Measurements from ENCODE around the gene TBXAS1. TPM values are rescaled to one million over a fixed set of nuclear protein-coding genes. Genes with fewer than 3 reads are reported as not detected.

TBXAS1 gene
- total RNA-seq, 2 donors from 2014 or later = 3.6 to 10.6 TPM

DNA sequence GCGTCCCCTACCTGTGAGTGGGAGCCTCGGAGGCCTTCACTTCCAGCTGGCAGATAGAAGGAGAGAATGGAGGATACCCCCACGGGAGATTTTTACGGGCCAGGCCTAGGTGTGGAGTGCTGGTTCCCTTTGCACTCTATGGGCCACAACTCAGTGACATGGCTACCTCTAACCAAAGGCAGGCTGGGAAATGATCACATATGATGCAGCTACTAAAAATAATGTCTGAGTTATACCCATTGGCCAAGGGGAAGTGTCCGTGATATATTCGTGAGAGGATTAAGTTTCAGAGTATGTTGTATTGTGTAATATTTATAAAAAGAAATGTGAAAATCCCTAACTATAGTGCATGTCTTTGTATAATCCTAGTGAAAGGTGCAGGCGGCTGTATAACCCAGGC, 37.7 kb upstream of the TBXAS1 start:
- ATAC-seq = no peak
- TF ChIP-seq POLR2A (IDR thresholded peaks at IDR 0.05) = no peak
- TF ChIP-seq, protein P1, sequence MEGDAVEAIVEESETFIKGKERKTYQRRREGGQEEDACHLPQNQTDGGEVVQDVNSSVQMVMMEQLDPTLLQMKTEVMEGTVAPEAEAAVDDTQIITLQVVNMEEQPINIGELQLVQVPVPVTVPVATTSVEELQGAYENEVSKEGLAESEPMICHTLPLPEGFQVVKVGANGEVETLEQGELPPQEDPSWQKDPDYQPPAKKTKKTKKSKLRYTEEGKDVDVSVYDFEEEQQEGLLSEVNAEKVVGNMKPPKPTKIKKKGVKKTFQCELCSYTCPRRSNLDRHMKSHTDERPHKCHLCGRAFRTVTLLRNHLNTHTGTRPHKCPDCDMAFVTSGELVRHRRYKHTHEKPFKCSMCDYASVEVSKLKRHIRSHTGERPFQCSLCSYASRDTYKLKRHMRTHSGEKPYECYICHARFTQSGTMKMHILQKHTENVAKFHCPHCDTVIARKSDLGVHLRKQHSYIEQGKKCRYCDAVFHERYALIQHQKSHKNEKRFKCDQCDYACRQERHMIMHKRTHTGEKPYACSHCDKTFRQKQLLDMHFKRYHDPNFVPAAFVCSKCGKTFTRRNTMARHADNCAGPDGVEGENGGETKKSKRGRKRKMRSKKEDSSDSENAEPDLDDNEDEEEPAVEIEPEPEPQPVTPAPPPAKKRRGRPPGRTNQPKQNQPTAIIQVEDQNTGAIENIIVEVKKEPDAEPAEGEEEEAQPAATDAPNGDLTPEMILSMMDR (IDR thresholded peaks at IDR 0.05) = no peak
- H3K4me3 ChIP-seq = no peak overlapping the region
- H3K9me3 ChIP-seq = no peaks in the 10 kb centered on the region
- no peak overlapping the region for H3K27ac ChIP-seq
- intact Hi-C loops (cut with DNase I) = no loop called here
- no peaks in the 10 kb centered on the region for H3K36me3 ChIP-seq (replicated peaks in 1 of 2; ENCODE audit: insufficient read depth in 1 of 2, low read depth in 2 of 2)
- H3K27me3 ChIP-seq = no peaks in the 10 kb centered on the region
- 82 to 88% methylated on average over 7 of the region's 7 CpGs for WGBS, 2 donors
- no peak for DNase-seq
- no peaks in the 10 kb centered on the region for H3K4me1 ChIP-seq

DNA sequence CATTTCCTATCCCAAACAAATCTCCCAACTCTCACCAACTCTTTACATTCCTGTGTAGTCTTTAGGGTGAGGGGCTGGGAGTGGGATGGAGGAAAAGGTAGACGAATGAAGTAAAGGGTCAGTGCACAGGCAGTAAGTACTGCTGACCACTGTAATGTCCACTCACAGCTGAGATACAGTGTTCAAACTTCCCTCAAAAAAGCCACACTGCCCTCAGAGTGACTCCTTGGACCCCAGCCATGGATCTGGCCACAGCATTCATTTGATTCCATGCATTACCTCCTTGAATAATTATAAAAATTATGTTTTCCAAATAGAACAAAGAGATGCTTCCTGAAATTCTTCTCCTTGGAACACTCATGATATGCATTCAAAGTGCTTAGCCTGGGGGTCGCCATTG, 31.5 kb upstream of the TBXAS1 start:
- 82 to 85% methylated on average over 2 of the region's 2 CpGs for WGBS, 2 donors
- H3K9me3 ChIP-seq = no peaks in the 10 kb centered on the region
- intact Hi-C loops (cut with DNase I) = no loop called here

DNA sequence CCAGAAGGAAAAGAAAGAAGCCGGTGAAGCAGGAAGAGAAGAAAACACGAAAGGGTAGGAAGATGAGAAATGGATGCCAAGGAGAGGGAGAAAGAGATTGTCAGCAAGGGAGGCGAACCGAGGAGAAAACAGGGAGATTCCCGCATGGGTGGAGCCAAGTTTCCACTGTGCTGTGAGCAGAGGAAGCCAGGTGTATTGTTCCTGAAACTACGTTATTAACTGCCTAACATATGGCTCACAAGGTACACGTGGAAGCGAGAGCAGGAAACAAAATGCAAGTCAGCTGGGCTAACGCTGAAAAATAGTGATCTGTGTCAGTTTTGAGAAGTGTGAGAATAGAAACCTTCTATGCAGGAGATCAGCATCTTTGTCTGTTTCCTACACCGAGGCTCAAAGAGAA, 30.8 kb upstream of the TBXAS1 start:
- no peak for TF ChIP-seq POLR2A (IDR thresholded peaks at IDR 0.05)
- TF ChIP-seq, protein P1 (IDR thresholded peaks at IDR 0.05) = no peak
- 33 to 35% methylated on average over 10 of the region's 10 CpGs for WGBS, 2 donors
- ATAC-seq = no peak
- Histone ChIP-seq H3K27ac (no peak overlapping the region), H3K27me3 (no peaks in the 10 kb centered on the region), H3K9me3 (no peaks in the 10 kb centered on the region), H3K4me1 (no peaks in the 10 kb centered on the region), H3K36me3 (replicated peaks in 1 of 2; ENCODE audit: insufficient read depth in 1 of 2, low read depth in 2 of 2) (no peaks in the 10 kb centered on the region), H3K4me3 (no peak overlapping the region)
- intact Hi-C loops (cut with DNase I) = no loop called here
- peak in 1 of 4 donors; percentile 7 for DNase-seq

More for the DNA sequence above, 31.5 kb upstream of the TBXAS1 start:
- Histone ChIP-seq H3K4me1 (no peaks in the 10 kb centered on the region), H3K36me3 (replicated peaks in 1 of 2; ENCODE audit: insufficient read depth in 1 of 2, low read depth in 2 of 2) (no peaks in the 10 kb centered on the region), H3K4me3 (no peak overlapping the region), H3K27me3 (no peaks in the 10 kb centered on the region), H3K27ac (no peak overlapping the region)
- no peak for TF ChIP-seq POLR2A (IDR thresholded peaks at IDR 0.05)
- TF ChIP-seq, protein P1 (IDR thresholded peaks at IDR 0.05) = no peak
- ATAC-seq (no peak), DNase-seq (no peak)

DNA sequence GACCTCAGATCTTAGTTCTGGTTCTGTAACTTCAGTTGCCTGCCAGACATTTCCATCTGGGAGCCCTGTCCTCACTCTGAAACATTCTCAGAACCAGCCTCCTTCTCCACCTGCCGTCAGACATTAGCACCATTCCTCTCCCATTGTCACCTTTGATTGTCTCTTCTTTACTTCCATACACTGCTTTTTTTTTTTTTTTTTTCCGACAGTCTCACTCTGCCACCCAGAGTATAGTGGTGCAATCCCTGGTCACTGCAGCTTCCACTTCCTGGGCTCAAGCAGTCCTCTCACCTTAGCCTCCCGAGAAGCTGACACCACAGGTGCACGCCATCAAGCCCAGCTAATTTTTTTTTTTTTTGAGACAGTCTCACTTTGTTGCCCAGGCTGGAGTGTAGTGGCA, 30.2 kb upstream of the TBXAS1 start:
- Histone ChIP-seq H3K36me3 (replicated peaks in 1 of 2; ENCODE audit: insufficient read depth in 1 of 2, low read depth in 2 of 2) (no peaks in the 10 kb centered on the region), H3K27me3 (no peaks in the 10 kb centered on the region), H3K27ac (no peak overlapping the region), H3K4me3 (no peak overlapping the region), H3K9me3 (no peaks in the 10 kb centered on the region), H3K4me1 (no peaks in the 10 kb centered on the region)
- intact Hi-C loops (cut with DNase I) = no loop called here
- DNase-seq (no peak), ATAC-seq (no peak)
- no peak for TF ChIP-seq POLR2A (IDR thresholded peaks at IDR 0.05)
- TF ChIP-seq, protein P1 (IDR thresholded peaks at IDR 0.05) = peak in 1 of 7 experiments; percentile 12
- 94% methylated on average over 4 of the region's 4 CpGs for WGBS, 2 donors

DNA sequence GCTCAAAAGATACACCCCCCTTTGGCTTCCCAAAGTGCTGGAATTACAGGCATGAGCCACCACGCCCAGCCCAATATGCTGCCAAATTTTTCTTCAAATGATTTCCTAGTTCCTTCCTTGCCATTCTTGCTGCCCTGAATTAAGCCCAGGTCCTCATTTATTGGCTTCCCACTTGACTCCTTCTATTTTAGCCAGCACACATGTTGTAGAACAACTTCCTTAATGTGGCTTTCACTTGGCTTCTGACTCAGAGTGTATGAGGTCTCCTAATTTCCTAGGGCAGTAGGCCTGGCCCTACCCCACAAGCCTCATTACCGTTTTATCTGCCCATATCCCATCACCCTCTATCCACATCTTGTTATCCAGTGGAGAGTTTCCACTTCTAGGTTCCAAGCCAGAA, 29.5 kb upstream of the TBXAS1 start:
- DNase-seq = peak in 1 of 4 donors; percentile 7
- Histone ChIP-seq H3K27me3 (no peaks in the 10 kb centered on the region), H3K4me1 (no peaks in the 10 kb centered on the region), H3K36me3 (replicated peaks in 1 of 2; ENCODE audit: insufficient read depth in 1 of 2, low read depth in 2 of 2) (no peaks in the 10 kb centered on the region), H3K9me3 (no peaks in the 10 kb centered on the region), H3K4me3 (no peak overlapping the region), H3K27ac (no peak overlapping the region)
- 71 to 86% methylated on average over 2 of the region's 2 CpGs for WGBS, 2 donors
- no peak for ATAC-seq
- TF ChIP-seq, protein P1 (IDR thresholded peaks at IDR 0.05) = no peak
- TF ChIP-seq POLR2A (IDR thresholded peaks at IDR 0.05) = no peak
- intact Hi-C loops (cut with DNase I) = no loop called here
